PFSK-1 (cell line): ENCODE measurements around the gene SLC25A51. TPM values are rescaled to one million over a fixed set of nuclear protein-coding genes. Genes with fewer than 3 reads are reported as not detected.

Source experiments
- FOXP2 ChIP-seq: optimal IDR thresholded peaks from 2 replicates; pipeline ENCODE3; 2011; ENCODE audit warnings: borderline replicate concordance, control low read depth, inconsistent platforms; ENCODE audit not compliant: insufficient read depth; ENCODE audit errors: extremely low read length, extremely low read depth
- POLR2AphosphoS5 ChIP-seq: IDR thresholded peaks from 2 replicates; pipeline ENCODE4 v1.6.1; 2012; ENCODE audit warnings: low read depth, mild to moderate bottlenecking, control low read depth, low read length, moderate library complexity
- REST ChIP-seq, 2 experiments: IDR thresholded peaks; 2 replicates each; pipeline versions ENCODE4 v1.6.1 to v1.8.0; 2011 to 2012; ENCODE audit warnings: low read depth in 2 of 2, low read length in 2 of 2, control low read depth in 1 of 2, inconsistent platforms in 1 of 2, mild to moderate bottlenecking in 1 of 2, moderate library complexity in 1 of 2; ENCODE audit not compliant: insufficient read depth in 1 of 2
- SIN3A ChIP-seq: IDR thresholded peaks from 2 replicates; pipeline ENCODE4 v1.6.1; 2012; ENCODE audit warnings: mild to moderate bottlenecking, low read length, moderate library complexity, borderline replicate concordance; ENCODE audit not compliant: insufficient read depth
- TAF1 ChIP-seq: IDR thresholded peaks from 2 replicates; pipeline ENCODE4 v1.6.1; 2012; ENCODE audit warnings: low read length, control low read depth, borderline replicate concordance; ENCODE audit not compliant: insufficient read depth
- polyA plus RNA-seq: library from polyadenylated mRNA; unstranded; fragments of >200 nt; gene quantifications from one replicate; pipeline ENCODE4 v1.2.1, GENCODE V29; 2012; ENCODE audit warnings: low read depth, missing spikeins; ENCODE audit not compliant: insufficient read length

The SLC25A51 gene
- 5.8 TPM for polyA plus RNA-seq

- TF ChIP-seq SIN3A (no peak), FOXP2 (peak; percentile 77), TAF1 (no peak; the same call in 1 of the 2 replicates), REST (IDR thresholded peaks at IDR 0.05; ENCODE audit: insufficient read depth in 1 of 2, low read depth in 2 of 2, low read length in 2 of 2) (0 out of 4 replicates have a peak, but pooled peaks of 1 of the 2 experiments have one; percentile 42), POLR2AphosphoS5 (peak; percentile 74)
Observed at GRCh38 chr9:37903647-37904444, at the start of gene SLC25A51. SLC25A51 (minus strand) TSS chr9:37904127; CDS start chr9:37888550, 15,577 bp downstream.

- TF ChIP-seq POLR2AphosphoS5 (no peak), SIN3A (no peak), TAF1 (no peak), FOXP2 (no peak), REST (IDR thresholded peaks at IDR 0.05; ENCODE audit: insufficient read depth in 1 of 2, low read depth in 2 of 2, low read length in 2 of 2) (no peak)
Observed at GRCh38 chr9:37953206-37953774, 49.4 kb upstream of the SLC25A51 start.

GRCh38 chr9:37952731-37953130 is 48.8 kb upstream of the SLC25A51 start:
- no peak for TF ChIP-seq TAF1
- no peak for TF ChIP-seq POLR2AphosphoS5
- no peak for TF ChIP-seq REST (IDR thresholded peaks at IDR 0.05; ENCODE audit: insufficient read depth in 1 of 2, low read depth in 2 of 2, low read length in 2 of 2)
- TF ChIP-seq FOXP2 = no peak
- TF ChIP-seq SIN3A = no peak

GRCh38 chr9:37951671-37952449 is 47.9 kb upstream of the SLC25A51 start:
- no peak for TF ChIP-seq REST (IDR thresholded peaks at IDR 0.05; ENCODE audit: insufficient read depth in 1 of 2, low read depth in 2 of 2, low read length in 2 of 2)
- TF ChIP-seq TAF1 = no peak
- TF ChIP-seq FOXP2 = no peak
- TF ChIP-seq POLR2AphosphoS5 = no peak
